SK-N-SH (cell line): ENCODE results near the gene MT1F. TPM values are rescaled to one million over a fixed set of nuclear protein-coding genes. Genes with fewer than 3 reads are reported as not detected.

Experiments
- CTCF ChIA-PET: fragments of 300-600, 350-600 bp; formaldehyde crosslinking; extraction: SDS; loops from one replicate; lab custom pipeline; 2021; lab: Yijun Ruan, JAX
- POLR2A ChIA-PET: fragments of 350-600 bp; sonication (Branson Sonifier 250); formaldehyde crosslinking; extraction: SDS; loops from one replicate; lab custom pipeline; 2020; ENCODE audit warnings: antibody characterized with exemption, inconsistent platforms; lab: Yijun Ruan, JAX
- DNase-seq: peaks from one replicate; pipeline ENCODE4 v3.0.0; 2012
- H2AFZ ChIP-seq: fragments of 200-600 bp; sonication (generic); 2 replicates; pipeline ENCODE4 v1.8.1; 2016; ENCODE audit warnings: antibody characterized with exemption, mild to moderate bottlenecking, low read depth
- H3F3A ChIP-seq: fragments of 200-600 bp; sonication (generic); replicated peaks from 2 replicates; pipeline ENCODE3; 2016; ENCODE audit warnings: antibody characterized with exemption, mild to moderate bottlenecking; ENCODE audit not compliant: insufficient read depth
- H3K27ac ChIP-seq, 2 experiments: fragments of 200-500 bp in 1 of 2; fragments of 200-600 bp in 1 of 2; sonication (Bioruptor generic) in 1 of 2; sonication (generic), shearing (Covaris generic) in 1 of 2; 2 replicates each; pipeline versions ENCODE4 v1.5.1 to v1.6.1; 2014 to 2016; ENCODE audit warnings: low read depth in 2 of 2, inconsistent platforms in 1 of 2, low read length in 1 of 2, mild to moderate bottlenecking in 1 of 2, mixed read lengths in 1 of 2
- H3K27me3 ChIP-seq: fragments of 200-600 bp; sonication (generic), shearing (Covaris generic); 2 replicates; pipeline ENCODE4 v1.6.1; 2016; ENCODE audit warnings: mixed run types; ENCODE audit not compliant: insufficient read depth
- H3K36me3 ChIP-seq, 2 experiments: fragments of 200-500 bp in 1 of 2; fragments of 200-600 bp in 1 of 2; sonication (Bioruptor generic) in 1 of 2; sonication (generic) in 1 of 2; replicated peaks in 1 of 2; 2 replicates each; pipeline versions ENCODE3 to v1.5.1; 2014 to 2016; ENCODE audit warnings: low read length in 1 of 2, mild to moderate bottlenecking in 1 of 2; ENCODE audit not compliant: insufficient read depth in 2 of 2, control insufficient read depth in 1 of 2
- H3K4me1 ChIP-seq, 2 experiments: fragments of 200-500 bp in 1 of 2; fragments of 200-600 bp in 1 of 2; sonication (Bioruptor generic) in 1 of 2; sonication (generic), shearing (Covaris generic) in 1 of 2; 2 replicates each; pipeline versions ENCODE4 v1.5.1 to v1.6.1; 2014 to 2016; ENCODE audit warnings: low read depth in 1 of 2, low read length in 1 of 2, mixed run types in 1 of 2; ENCODE audit not compliant: insufficient read depth in 2 of 2, control insufficient read depth in 1 of 2
- H3K4me2 ChIP-seq: fragments of 200-600 bp; sonication (generic), shearing (Covaris generic); 2 replicates; pipeline ENCODE4 v1.6.1; 2017; ENCODE audit warnings: mixed run types
- H3K4me3 ChIP-seq, 2 experiments: fragments of 200-500 bp in 1 of 2; fragments of 200-600 bp in 1 of 2; sonication (Bioruptor generic) in 1 of 2; sonication (generic), shearing (Covaris generic) in 1 of 2; 2 replicates each; pipeline versions ENCODE4 v1.5.1 to v1.8.1; 2014 to 2016; ENCODE audit warnings: low read depth in 2 of 2, inconsistent platforms in 1 of 2, low read length in 1 of 2, mild to moderate bottlenecking in 1 of 2, mixed read lengths in 1 of 2, moderate library complexity in 1 of 2
- H3K79me2 ChIP-seq: fragments of 200-600 bp; sonication (generic); 2 replicates; pipeline ENCODE4 v1.8.1; 2017; ENCODE audit warnings: mild to moderate bottlenecking; ENCODE audit not compliant: insufficient read depth
- H3K9ac ChIP-seq: fragments of 200-600 bp; sonication (generic); 2 replicates; pipeline ENCODE4 v1.6.1; 2017; ENCODE audit warnings: mixed run types
- H3K9me2 ChIP-seq: fragments of 200-600 bp; sonication (generic); 2 replicates; pipeline ENCODE4 v1.6.1; 2017; ENCODE audit warnings: mixed run types
- H3K9me3 ChIP-seq: fragments of 200-600 bp; sonication (generic); 2 replicates; pipeline ENCODE4 v1.6.1; 2017; ENCODE audit warnings: mixed run types, mild to moderate bottlenecking, moderate library complexity
- H4K20me1 ChIP-seq: fragments of 200-600 bp; sonication (generic); 2 replicates; pipeline ENCODE4 v1.6.1; 2017; ENCODE audit warnings: mild to moderate bottlenecking, mixed run types; ENCODE audit not compliant: insufficient read depth
- CHD2 ChIP-seq: fragments of 150-350 bp; IDR thresholded peaks from 2 replicates; pipeline ENCODE4 v1.6.1; 2018; ENCODE audit warnings: low read length; ENCODE audit not compliant: partially characterized antibody
- CTCF ChIP-seq: fragments of 200-600 bp; sonication (generic); IDR thresholded peaks from 2 replicates; pipeline ENCODE4 v1.6.1; 2017; ENCODE audit warnings: antibody characterized with exemption, mild to moderate bottlenecking, moderate library complexity
- ELF1 ChIP-seq: IDR thresholded peaks from 2 replicates; pipeline ENCODE4 v1.4.0; 2012
- EP300 ChIP-seq, 2 experiments: IDR thresholded peaks; 2 replicates each; pipeline versions ENCODE4 v1.4.0 to v1.6.1; 2012; ENCODE audit warnings: borderline replicate concordance in 1 of 2, low read depth in 1 of 2, low read length in 1 of 2
- FOSL2 ChIP-seq: IDR thresholded peaks from 2 replicates; pipeline ENCODE4 v1.4.0; 2012; ENCODE audit warnings: low read depth, mild to moderate bottlenecking, moderate library complexity, borderline replicate concordance
- IRF3 ChIP-seq: fragments of 150-350 bp; IDR thresholded peaks from 2 replicates; pipeline ENCODE4 v1.6.1; 2016; ENCODE audit warnings: mild to moderate bottlenecking, low read depth, low read length
- RXRA ChIP-seq: IDR thresholded peaks from 2 replicates; pipeline ENCODE4 v1.4.0; 2012; ENCODE audit warnings: low read depth, mild to moderate bottlenecking, borderline replicate concordance
- SIN3A ChIP-seq: IDR thresholded peaks from 2 replicates; pipeline ENCODE4 v1.6.1; 2012; ENCODE audit warnings: low read depth, mild to moderate bottlenecking, low read length, moderate library complexity, borderline replicate concordance
- SMC3 ChIP-seq: IDR thresholded peaks from 2 replicates; pipeline ENCODE4 v1.6.1; 2012; ENCODE audit warnings: low read depth, low read length, improper control_type of control experiment
- USF2 ChIP-seq: fragments of 150-350 bp; IDR thresholded peaks from 2 replicates; pipeline ENCODE4 v1.6.1; 2017; ENCODE audit warnings: antibody characterized with exemption, low read length, low read depth, borderline replicate concordance
- ZBTB33 ChIP-seq: IDR thresholded peaks from 2 replicates; pipeline ENCODE4 v1.4.0; 2012; ENCODE audit warnings: low read depth, borderline replicate concordance
- WGBS: methylation state at CpG from one replicate; pipeline ENCODE4 v1.1.6; 2017; ENCODE audit warnings: low lambda C conversion rate; 5-methylcytosine and 5-hydroxymethylcytosine counted together
- polyA plus RNA-seq, 3 experiments: library from polyadenylated mRNA; depleted of rRNA; stranded (reverse); fragments of >200 nt; gene quantifications; 2 replicates each; pipeline ENCODE4 v1.2.3, GENCODE V29; 2012

The MT1F gene
- polyA plus RNA-seq, 1 of the 3 experiments (the other 2 are of a cell fraction) = 13.0 TPM

DNA sequence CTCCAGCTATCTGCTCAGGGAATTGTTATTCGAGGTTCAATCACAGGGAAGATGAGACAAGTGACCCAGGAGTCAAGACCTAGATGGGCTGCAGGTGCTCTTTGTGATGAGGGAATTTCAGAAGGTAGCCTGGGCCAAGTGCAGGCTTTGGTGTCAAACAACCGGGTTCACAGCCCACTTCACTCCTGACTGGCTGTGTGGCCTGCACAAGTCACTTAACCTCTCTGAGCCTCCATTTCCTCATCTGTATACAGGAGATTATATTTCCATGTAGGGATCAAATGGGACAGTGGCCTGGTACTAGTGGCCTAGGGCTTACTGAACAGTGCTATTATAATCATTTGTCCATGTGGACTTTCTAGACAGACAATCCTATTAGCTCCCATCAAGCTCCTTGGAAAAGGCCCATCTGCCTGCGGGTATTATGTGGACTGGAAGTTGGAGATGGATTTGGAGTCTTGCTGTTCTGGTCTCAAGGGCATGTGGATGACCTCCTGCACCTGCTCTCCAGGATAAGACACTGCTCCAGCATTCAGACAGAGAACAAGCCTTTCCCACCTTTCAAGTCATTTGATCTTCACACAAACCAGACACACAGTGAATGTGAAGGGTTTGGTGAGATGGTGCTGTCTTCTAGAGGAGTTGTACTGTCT is 21.4 kb downstream of the MT1F start (continued):
- TF ChIP-seq IRF3 (no peak), RXRA (no peak)

- WGBS = 83% methylated on average over 6 of the region's 6 CpGs
- Histone ChIP-seq H3K27ac (no peak overlapping the region), H4K20me1 (no peaks in the 10 kb centered on the region), H3K4me3 (no peak overlapping the region), H3K9me2 (no peaks in the 10 kb centered on the region), H3K36me3 (no peaks in the 10 kb centered on the region), H3K27me3 (no peaks in the 10 kb centered on the region), H3K9me3 (no peaks in the 10 kb centered on the region), H3K9ac (no peak overlapping the region), H3F3A (no peaks in the 10 kb centered on the region), H3K79me2 (peaks cover 9% of the 10 kb centered on the region; the same call in 1 of the 2 replicates), H3K4me2 (no peak overlapping the region), H3K4me1 (peaks cover 0 to 26% of the 10 kb centered on the region in 2 experiments; a peak in 2 of 4 replicates), H2AFZ (no peak overlapping the region)
- POLR2A ChIA-PET = no interaction called here
- no peak for DNase-seq
- TF ChIP-seq FOSL2 (no peak), CHD2 (no peak), SIN3A (no peak), CTCF (no peak), EP300 (IDR thresholded peaks at IDR 0.05; ENCODE audit: borderline replicate concordance in 1 of 2, low read depth in 1 of 2, low read length in 1 of 2) (no peak), IRF3 (no peak), SMC3 (no peak), ELF1 (no peak), USF2 (no peak), RXRA (no peak), ZBTB33 (no peak)
- CTCF ChIA-PET = interaction anchor here (1.2 to 1.6 kb wide), 3 partner anchors 9 to 110 kb away, joined by 3 to 4 read pairs (median 3); no protein-coding TSS in a partner anchor
Measured at GRCh38 chr16:56679818-56680217, 22.1 kb downstream of the MT1F start.
